IPS-11a (cell line): Measurements from ENCODE around the gene TBC1D3B.
"Not testable (repeated sequence)": the region's sequence is repeated elsewhere in the genome, so short reads cannot be mapped to it uniquely, and the experiment has no call there.

Source experiments
- H3K4me3 ChIP-seq: one replicate; pipeline ENCODE4 v1.5.1; 2013; ENCODE audit warnings: low read depth, low read length, control low read depth

Gene TBC1D3B

GRCh38 chr17:36131421-36131820 is 45.0 kb downstream of the TBC1D3B start:
- no peak overlapping the region for H3K4me3 ChIP-seq

DNA sequence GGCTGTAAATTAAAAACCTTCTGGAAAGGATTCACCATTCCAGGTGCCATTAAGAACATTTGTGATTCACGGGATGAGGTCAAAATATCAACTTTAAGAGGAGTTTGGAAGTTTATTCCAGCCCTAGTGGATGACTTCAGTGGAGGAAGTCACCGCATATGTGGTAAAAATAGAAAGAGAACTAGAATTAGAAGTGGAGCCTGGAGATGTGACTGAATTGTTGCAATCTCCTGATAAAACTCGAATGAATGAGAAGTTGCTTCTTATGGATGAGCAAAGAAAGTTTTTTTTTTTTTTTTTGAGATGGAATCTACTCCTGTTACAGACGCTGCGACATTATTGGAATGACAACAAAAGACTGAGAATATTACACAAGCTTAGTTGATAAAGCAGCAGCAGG is 46.1 kb downstream of the TBC1D3B start:
- no peak overlapping the region for H3K4me3 ChIP-seq

DNA sequence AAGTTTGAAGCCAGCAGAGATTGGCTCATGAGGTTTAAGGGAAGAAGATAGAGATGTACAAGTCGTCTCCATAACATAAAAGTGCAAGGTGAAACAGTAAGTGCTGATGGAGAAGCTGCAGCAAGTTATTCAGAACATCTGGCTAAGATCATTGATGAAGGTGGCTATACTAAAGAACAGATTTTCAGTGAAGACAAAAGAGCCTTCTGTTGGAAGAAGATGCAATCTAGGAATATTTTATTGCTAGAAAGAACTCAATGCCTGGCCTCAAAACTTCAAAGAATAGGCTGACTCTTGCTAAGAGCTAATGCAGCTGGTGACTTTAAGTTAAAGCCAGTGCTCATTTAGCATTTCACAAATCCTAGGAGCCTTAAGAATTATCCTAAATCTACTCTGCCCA is 46.8 kb downstream of the TBC1D3B start:
- H3K4me3 ChIP-seq: no peak overlapping the region

DNA sequence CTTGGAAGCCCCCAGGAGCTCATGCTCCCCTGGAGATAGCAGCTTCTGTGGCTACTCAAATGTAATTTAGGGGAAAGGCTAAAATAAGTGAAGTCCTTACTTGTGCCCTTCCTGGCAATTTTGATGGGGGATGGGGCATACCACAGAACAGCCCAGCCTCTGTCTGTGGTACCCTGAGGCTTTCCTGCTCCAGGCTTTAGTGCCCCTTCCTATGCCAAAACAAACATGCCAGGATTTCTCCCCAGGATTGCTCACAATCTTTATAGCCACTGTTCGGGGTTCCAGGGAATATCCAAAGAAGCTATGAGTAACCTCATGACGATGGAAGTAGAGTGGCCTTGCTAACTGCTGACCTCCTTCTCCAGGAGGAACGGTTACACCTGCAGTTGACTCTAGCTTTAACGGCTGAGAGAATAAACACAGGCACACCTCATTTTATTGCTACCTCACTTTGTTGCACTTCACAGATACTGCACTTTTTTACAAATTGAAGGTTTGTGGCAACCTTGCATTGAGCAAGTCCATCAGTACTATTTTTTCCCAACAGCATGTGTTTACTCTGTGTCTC is 47.9 kb downstream of the TBC1D3B start:
- H3K4me3 ChIP-seq: no peak overlapping the region

- no peak overlapping the region for H3K4me3 ChIP-seq
Observed at GRCh38 chr17:36127911-36128310, 48.5 kb downstream of the TBC1D3B start.

DNA sequence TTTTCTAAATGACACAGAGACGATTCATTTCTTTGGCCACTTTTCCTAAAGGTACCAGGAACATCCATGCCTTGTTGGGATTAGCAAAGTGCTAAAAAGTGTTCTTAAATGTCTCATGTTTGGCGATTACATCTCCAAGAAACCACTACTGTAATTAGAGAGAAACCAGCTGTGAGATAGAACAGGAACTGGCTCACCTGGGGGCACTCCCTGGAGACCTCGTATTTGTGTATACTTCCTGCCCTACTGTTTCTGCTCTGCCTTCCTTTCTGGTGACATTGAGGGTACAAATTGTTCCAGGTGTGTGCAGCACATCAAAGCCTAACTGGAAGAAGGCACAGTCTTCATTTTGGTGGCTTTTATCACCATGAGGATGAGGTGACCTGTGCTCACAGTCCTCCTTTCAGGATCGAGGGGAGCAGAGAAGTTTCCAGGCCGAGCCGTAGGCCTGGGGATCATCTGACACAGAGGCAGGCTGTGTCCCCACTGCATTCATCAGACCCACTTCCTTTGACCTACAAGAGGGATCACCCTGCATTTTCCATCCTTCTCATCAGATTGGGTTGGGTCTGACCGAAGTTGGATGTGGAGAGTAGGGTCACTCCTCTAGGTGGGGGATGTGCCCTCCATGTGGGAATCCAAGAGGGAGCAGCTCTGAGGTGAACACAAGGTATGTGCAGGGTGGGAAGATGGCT is 49.1 kb downstream of the TBC1D3B start:
- no peak overlapping the region for H3K4me3 ChIP-seq

GRCh38 chr17:36124879-36125824 is 51.3 kb downstream of the TBC1D3B start:
- no peak overlapping the region for H3K4me3 ChIP-seq

DNA sequence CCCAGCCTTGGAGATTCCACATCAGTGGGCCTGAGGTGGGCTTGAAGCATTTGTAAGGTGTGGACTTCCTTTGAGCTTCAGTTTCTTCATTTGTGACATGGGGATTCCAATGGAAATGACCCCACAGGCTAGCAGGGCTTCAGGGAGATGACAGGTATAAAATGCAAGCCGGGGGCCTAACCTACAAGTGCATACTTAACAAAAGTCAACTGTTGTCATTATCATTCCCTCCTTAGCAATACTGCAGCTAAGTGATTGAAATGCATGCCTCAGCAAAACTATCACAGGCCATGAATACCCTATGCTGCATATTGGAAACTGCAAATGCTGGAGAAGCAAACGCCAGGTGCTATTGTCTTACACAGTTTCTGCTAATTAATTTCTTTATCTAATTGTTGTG is 53.0 kb downstream of the TBC1D3B start:
- H3K4me3 ChIP-seq: no peak overlapping the region

GRCh38 chr17:36121099-36121498 is 55.3 kb downstream of the TBC1D3B start:
- not testable (repeated sequence) for H3K4me3 ChIP-seq

DNA sequence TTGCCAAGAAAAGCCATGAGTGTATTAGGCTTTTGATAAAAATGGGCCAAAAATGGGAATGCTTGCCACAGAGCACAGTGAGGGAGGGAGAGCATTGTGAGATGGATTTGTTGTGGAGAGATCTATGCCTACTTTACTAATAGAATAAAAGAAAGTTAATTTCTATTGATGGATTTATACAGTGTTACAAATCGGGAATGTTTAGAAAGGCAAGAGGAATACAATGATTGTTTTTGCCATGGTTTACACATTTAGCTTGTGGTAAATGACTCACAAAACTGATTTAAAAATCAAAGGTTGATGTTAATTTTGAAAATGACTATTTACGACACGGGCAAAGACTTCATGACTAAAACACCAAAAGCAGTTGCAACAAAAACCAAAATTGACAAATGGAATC is 56.2 kb downstream of the TBC1D3B start:
- no peak overlapping the region for H3K4me3 ChIP-seq

GRCh38 chr17:36118477-36119353 is 57.7 kb downstream of the TBC1D3B start:
- H3K4me3 ChIP-seq: no peak overlapping the region

DNA sequence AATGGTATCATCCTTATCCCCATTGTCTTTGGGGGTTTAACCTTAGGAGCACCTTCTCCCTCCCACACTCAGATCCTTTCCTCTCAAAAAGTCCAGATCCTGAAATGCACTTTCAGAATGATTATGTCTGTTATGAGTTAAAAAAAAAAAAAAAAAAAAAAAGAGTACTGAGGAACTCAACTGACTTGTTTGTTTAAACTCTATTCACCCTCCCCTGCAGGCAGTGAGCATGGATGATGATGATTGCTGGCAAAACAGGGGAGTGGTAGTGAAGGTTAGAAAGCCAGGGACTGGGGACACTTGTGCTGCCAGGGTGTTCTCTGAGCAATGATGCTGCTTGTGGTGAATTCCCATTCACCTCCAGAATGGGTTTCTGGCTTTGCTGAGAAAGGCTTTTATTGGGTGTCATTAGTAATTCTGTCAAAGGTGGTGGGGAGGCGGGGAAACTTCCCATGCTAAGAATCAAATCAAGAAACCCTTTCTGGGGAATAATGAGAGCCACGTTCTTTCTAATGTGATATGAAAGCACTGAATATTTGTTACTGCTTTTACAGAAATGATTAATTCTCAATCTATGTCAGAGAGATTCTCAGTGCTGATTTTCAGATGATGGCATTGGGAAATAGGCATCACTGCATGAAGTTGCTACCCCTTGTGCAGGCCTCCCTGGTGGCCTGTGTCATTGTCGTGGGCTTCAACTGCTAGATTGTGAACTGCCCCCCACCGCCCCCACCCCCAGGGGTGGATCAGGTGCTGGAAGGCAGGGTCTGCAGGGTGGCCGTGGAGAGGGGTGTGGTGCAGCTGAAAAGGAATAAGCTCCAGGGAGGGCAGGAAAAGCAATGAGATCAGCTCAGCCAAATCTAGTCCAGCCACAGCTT is 58.7 kb downstream of the TBC1D3B start:
- no peak overlapping the region for H3K4me3 ChIP-seq
